Hepatocyte (in vitro differentiated cells): ENCODE results near the gene PDPN.

Experiments used
- CTCF ChIP-seq: fragments of 200-600 bp; sonication (generic); IDR thresholded peaks from 2 replicates; pipeline ENCODE4 v1.5.1; 2016; ENCODE audit warnings: antibody characterized with exemption, mild to moderate bottlenecking; ENCODE audit not compliant: poor library complexity
- EZH2 ChIP-seq: fragments of 200-600 bp; sonication (generic); IDR thresholded peaks from 2 replicates; pipeline ENCODE4 v1.6.1; 2016; ENCODE audit warnings: antibody characterized with exemption, mild to moderate bottlenecking, borderline replicate concordance
- EZH2phosphoT487 ChIP-seq: fragments of 200-600 bp; sonication (generic); IDR thresholded peaks from one replicate; pipeline ENCODE4 v1.6.1; 2018; ENCODE audit warnings: antibody characterized with exemption, mild to moderate bottlenecking, low read depth, moderate library complexity; ENCODE audit not compliant: unreplicated experiment, severe bottlenecking

- TF ChIP-seq CTCF (no peak), EZH2phosphoT487 (no peak), EZH2 (no peak)
Observed at GRCh38 chr1:13604176-13604575, 20.5 kb downstream of the PDPN start.
